GM11168 (cell line): ENCODE results near the gene RXRA.

Experiments
- in situ Hi-C: fragments of 300-500 bp; cut with MboI; formaldehyde crosslinking; loops from one replicate; pipeline ENCODE4 v1.12.0; 2022; ENCODE audit warnings: low sequenced_read_pairs; ENCODE audit not compliant: unreplicated experiment

Gene RXRA

GRCh38 chr9:134390947-134391318 is 64.7 kb downstream of the RXRA start:
- in situ Hi-C loops: no loop called here

DNA sequence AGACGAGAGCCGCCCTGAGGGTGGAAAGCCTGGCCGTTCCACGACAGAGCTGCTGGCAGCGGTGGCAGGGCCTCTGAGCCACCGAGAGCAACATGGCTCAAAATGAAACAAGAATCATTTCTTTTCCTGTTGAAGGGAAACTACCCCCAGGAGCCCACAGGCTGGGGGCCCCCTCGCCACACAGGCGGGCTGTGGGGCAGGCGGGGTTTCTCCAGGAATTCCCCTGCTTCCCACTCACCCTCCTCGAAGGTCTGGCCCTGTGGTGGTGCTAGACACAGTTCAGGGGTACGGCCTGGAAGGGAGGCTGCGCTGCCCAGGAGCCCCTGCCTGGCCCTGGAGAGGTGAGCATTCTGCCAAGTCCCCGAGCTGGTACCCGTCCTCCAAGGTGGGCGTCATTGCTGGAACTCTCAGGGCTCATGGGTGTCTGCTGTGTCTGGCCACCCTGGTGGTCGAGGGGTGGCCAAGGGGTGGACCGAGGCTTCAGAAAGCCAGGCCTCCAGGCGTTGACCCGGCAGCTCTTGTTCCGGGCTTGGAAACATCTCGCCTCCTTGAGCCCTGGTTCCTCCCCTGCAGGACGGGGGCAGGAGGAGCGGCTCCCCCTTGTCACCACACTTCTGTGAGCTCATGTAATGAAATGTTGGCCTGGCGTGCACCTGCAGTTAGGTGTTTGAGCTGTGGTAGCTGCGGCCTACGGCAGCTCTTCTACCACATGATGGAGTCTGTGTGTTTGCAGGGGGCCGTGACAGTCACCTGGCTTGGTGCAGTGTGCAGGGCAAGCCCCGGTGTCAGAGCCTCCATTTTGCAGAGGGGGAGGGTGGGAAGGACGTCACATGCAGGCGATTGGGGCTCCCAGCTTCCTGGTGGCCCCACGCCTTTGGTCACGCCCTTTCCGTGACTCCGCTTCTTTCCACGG is 65.3 kb downstream of the RXRA start:
- in situ Hi-C loops: no loop called here

- in situ Hi-C loops: no loop called here
These were observed 66.6 kb downstream of the RXRA start for GRCh38 chr9:134392900-134393299.

DNA sequence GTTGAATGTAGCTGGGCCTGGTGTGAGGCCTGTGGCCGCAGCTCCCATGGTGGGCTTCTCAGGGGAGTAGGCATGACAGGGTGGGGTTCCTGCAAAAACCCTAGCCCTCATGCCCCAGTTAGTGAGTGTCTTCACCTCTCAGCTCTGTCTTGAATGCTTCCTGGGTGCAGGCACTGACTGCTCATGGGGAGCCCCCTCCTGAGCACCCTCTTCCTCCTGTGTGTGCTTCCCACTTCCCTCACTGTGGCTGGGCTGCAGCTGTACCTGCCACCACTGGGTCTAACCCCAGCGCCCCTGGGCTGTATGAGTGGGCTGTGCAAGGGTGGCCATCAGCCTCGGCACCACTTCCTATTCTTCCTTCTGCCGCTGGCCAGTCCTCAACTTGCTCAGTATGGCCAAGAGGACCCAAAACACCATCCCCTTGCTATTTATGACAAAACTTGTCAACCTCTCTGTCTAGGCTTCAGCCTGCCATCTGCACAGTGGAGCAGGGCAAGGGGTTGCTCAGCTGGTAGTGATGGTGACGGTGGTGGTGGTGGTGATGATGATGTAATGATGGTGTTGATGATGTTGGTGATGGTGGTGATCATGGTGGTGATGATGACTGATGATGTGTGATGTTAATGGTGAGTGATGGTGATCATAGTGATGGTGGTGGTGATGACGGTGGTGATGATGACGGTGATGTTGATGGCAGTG is 67.5 kb downstream of the RXRA start:
- in situ Hi-C loops: no loop called here

GRCh38 chr9:134395002-134395517 is 68.8 kb downstream of the RXRA start:
- in situ Hi-C loops: no loop called here

DNA sequence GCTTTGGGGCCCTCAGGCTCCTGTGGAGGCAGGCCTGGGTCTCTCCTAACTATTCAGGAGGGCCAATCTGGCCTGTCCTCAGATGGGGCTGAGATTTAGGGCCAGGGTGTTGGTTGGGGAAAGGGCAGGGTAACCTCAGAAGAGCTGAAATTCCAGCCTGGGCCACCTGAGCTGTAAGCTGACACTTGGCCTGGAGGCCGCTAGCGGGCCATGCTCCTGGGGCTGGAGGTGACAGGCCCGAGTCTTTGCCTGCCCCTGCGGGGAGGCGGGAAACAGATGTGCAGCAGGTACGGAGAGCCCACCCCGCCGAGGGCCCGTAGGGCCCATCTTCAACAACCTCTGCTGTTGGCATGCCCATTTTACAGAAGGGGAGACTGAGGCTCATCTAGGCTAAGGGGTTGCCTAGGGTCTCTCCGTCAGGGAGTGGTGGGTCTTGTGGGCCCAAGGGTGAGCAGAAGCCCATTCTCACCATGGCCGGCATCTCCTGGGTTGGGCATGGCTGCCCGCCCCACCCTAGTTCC is 69.5 kb downstream of the RXRA start:
- in situ Hi-C loops: no loop called here

GRCh38 chr9:134396258-134396742 is 70.0 kb downstream of the RXRA start:
- in situ Hi-C loops: no loop called here

GRCh38 chr9:134396825-134397224 is 70.6 kb downstream of the RXRA start:
- in situ Hi-C loops: no loop called here

GRCh38 chr9:134398756-134399155 is 72.5 kb downstream of the RXRA start:
- in situ Hi-C loops: no loop called here

- in situ Hi-C loops: no loop called here
These were observed 73.3 kb downstream of the RXRA start for GRCh38 chr9:134399435-134400056.

DNA sequence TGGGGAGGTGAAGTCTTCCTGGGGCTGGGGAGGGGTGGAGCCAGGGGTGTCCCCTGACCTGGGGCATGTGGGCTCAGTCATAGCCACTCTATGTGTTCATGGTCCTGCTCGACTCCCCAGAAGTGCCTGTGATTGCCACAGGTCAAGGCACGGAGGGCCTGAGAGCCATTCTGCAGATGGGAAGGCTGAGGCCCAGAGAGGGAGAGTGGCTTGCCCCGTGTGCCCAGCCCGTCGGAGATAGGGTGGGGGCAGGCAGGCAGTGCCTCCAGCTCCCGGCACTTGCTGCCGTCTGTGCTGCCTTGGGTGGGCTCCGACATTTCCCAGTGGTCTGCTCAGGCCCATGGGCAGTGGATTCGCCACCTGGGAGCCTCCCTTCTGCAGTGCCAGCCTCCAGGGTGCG is 74.0 kb downstream of the RXRA start:
- in situ Hi-C loops: no loop called here

GRCh38 chr9:134401391-134401790 is 75.1 kb downstream of the RXRA start:
- in situ Hi-C loops: no loop called here

- in situ Hi-C loops: no loop called here
These were observed 75.9 kb downstream of the RXRA start for GRCh38 chr9:134402182-134402581.

GRCh38 chr9:134403292-134403681 is 77.0 kb downstream of the RXRA start:
- in situ Hi-C loops: no loop called here

DNA sequence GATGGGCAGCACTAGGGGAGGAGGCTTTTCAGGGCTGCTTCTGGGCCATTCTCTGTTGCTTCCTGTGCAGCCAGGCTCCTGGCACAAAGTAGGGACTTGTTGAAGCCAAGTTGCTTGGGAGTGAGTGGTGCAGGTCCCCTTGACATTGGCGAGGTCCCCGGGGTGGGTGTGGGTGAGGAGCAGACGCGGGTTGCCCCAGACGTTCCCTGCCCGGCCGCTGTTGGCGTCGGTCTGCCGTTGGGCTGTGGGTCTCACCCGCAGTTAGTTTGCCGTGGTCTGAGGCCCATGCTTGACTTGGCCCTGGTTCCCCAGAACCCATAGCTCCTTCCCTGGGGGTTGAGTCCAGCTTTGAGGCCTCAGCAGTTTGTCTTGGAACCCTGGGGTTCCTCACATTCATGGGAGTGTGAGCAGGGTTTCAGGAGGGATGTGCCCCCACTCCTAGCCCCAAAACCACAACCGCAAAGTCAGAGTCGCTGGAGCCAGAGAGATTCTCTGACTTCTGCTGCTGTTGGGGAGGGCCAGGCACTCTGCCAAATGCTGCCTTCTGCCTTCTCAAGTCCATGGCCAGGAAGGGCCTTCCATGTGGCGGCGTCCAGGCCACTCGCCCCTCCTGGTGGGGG is 77.5 kb downstream of the RXRA start:
- in situ Hi-C loops: no loop called here

DNA sequence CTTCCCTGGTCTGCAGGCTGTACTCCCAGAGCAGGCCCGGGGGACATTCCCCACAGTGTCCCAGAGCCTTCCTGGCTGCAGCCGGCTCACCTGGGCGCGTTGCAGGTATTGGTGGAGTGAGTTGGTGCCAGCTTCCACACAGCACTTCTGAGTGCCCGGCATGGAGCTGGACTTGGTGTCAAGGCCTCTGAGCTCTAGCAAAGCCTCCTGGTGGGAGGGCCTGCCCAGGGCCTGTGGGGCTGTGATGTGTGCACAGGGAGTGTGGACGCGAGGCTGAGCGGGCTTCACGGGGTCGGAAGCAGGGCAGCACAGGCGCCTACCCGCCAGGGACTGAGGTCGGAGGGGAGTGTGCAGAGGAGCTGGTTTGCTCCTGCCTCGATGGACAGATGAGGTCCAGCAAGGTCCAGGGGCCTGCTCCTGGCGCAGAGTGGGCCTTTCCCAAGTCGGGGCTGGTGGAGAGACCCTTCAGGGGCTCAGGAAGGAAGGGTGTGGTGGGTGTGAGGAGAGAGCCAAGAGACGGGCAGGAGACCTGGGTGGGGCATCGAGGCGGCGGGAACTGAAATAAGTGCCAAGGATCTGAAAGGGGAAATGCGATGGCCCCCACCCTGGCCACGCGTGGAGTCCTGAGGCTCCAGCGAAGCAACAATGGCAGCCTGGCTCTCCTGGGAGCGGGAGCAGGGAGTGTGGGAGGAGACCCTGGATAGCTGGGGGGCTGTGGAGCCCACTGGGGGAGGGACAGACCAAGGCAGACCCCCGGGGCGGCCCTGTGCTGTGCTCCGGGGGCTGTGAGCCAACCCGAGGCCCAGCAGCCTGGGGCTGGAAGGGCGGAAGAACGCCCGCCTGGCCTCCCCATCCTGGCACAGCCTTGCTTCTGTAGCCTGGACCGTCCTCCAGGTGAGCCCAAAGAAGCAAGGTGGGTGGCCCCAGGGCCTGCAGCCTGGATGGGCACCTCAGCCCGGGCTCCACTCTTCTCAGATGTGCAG is 78.4 kb downstream of the RXRA start:
- in situ Hi-C loops: no loop called here

GRCh38 chr9:134405527-134405926 is 79.3 kb downstream of the RXRA start:
- in situ Hi-C loops: no loop called here

GRCh38 chr9:134406366-134407120 is 80.3 kb downstream of the RXRA start:
- in situ Hi-C loops: no loop called here
